H1 (cell line): ENCODE data around the gene SLC13A2. TPM values are rescaled to one million over a fixed set of nuclear protein-coding genes. Genes with fewer than 3 reads are reported as not detected.

Experiments
- CTCF ChIA-PET: fragments of 300-600 bp; sonication (Branson Sonifier 250); formaldehyde crosslinking; loops from one replicate; lab custom pipeline; 2021; ENCODE audit not compliant: partially characterized antibody; lab: Charles Lee
- POLR2A ChIA-PET: fragments of 300-600 bp; sonication (Branson Sonifier 250); formaldehyde crosslinking; loops from one replicate; lab custom pipeline; 2021; ENCODE audit warnings: inconsistent platforms; ENCODE audit not compliant: partially characterized antibody; lab: Charles Lee
- DNase-seq, 2 experiments: peaks; one replicate each; pipeline versions ENCODE4 v3.0.0 to v3.0.0-alpha.2; 2010 to 2022; ENCODE audit warnings: low spot score in 2 of 2, low read depth in 1 of 2, mixed read lengths in 1 of 2
- FAIRE-seq: peaks from 2 replicates; lab custom pipeline; 2011; peaks lifted over from hg19 to GRCh38; lab: Jason Lieb, UNC
- H2AFZ ChIP-seq: 2 replicates; pipeline ENCODE4 v1.8.1; 2012; ENCODE audit warnings: low read length, inconsistent platforms
- H2AK5ac ChIP-seq: 2 replicates; pipeline ENCODE4 v1.6.1; 2013; ENCODE audit warnings: low read depth, low read length
- H2BK120ac ChIP-seq: replicated peaks from 2 replicates; pipeline ENCODE3; 2013; ENCODE audit warnings: low read depth, low read length, inconsistent platforms
- H2BK12ac ChIP-seq: 2 replicates; pipeline ENCODE4 v1.6.1; 2013; ENCODE audit warnings: low read depth, low read length
- H2BK15ac ChIP-seq: 2 replicates; pipeline ENCODE4 v1.6.1; 2013; ENCODE audit warnings: low read length
- H2BK20ac ChIP-seq: 2 replicates; pipeline ENCODE4 v1.6.1; 2013; ENCODE audit warnings: low read length
- H2BK5ac ChIP-seq: 2 replicates; pipeline ENCODE4 v1.6.1; 2013; ENCODE audit warnings: low read depth, low read length
- H3K14ac ChIP-seq: 2 replicates; pipeline ENCODE4 v1.6.1; 2013; ENCODE audit warnings: inconsistent platforms; ENCODE audit not compliant: insufficient read length
- H3K18ac ChIP-seq: 2 replicates; pipeline ENCODE4 v1.6.1; 2013; ENCODE audit warnings: low read length; ENCODE audit errors: extremely low read depth
- H3K23ac ChIP-seq: 2 replicates; pipeline ENCODE4 v1.6.1; 2013; ENCODE audit warnings: inconsistent platforms; ENCODE audit not compliant: insufficient read length
- H3K23me2 ChIP-seq: 2 replicates; pipeline ENCODE4 v1.6.1; 2013; ENCODE audit warnings: low read depth, low read length
- H3K27ac ChIP-seq: 2 replicates; pipeline ENCODE4 v1.6.1; 2011; ENCODE audit warnings: low read depth, low read length, inconsistent platforms
- H3K27me3 ChIP-seq, 4 experiments: replicated peaks in 1 of 4; 1 replicate in 1 of 4; 2 replicates in 3 of 4; pipeline versions ENCODE4 v1.6.1 to v1.8.1; 2011 to 2013; ENCODE audit warnings: low read length in 3 of 4, mild to moderate bottlenecking in 3 of 4, inconsistent platforms in 2 of 4, mixed read lengths in 2 of 4, moderate library complexity in 1 of 4; ENCODE audit not compliant: control insufficient read depth in 3 of 4, insufficient read depth in 3 of 4; ENCODE audit errors: extremely low read depth in 1 of 4
- H3K36me3 ChIP-seq, 4 experiments: 2 replicates each; pipeline versions ENCODE4 v1.6.1 to v1.8.1; 2011 to 2013; ENCODE audit warnings: mild to moderate bottlenecking in 4 of 4, low read length in 3 of 4, moderate library complexity in 2 of 4, control low read depth in 1 of 4, inconsistent platforms in 1 of 4; ENCODE audit not compliant: insufficient read depth in 4 of 4, control insufficient read depth in 2 of 4
- H3K4ac ChIP-seq: replicated peaks from 2 replicates; pipeline ENCODE3; 2013; ENCODE audit warnings: low read length, low read depth, mixed read lengths, inconsistent platforms; ENCODE audit not compliant: insufficient read length
- H3K4me1 ChIP-seq, 4 experiments: replicated peaks in 1 of 4; 1 replicate in 1 of 4; 2 replicates in 3 of 4; pipeline versions ENCODE4 v1.6.1 to v1.8.1; 2011 to 2013; ENCODE audit warnings: low read length in 3 of 4, inconsistent platforms in 2 of 4, mixed read lengths in 1 of 4; ENCODE audit not compliant: insufficient read depth in 4 of 4, control insufficient read depth in 3 of 4
- H3K4me2 ChIP-seq, 2 experiments: 2 replicates each; pipeline versions ENCODE4 v1.6.1 to v1.8.1; 2011 to 2013; ENCODE audit warnings: low read depth in 2 of 2, low read length in 2 of 2, control low read depth in 1 of 2, inconsistent platforms in 1 of 2, mild to moderate bottlenecking in 1 of 2; ENCODE audit not compliant: insufficient read depth in 1 of 2
- H3K4me3 ChIP-seq, 4 experiments: fragments of 200-600, 300-600 bp in 1 of 4; sonication (generic), shearing (Covaris generic), sonication (Bioruptor Twin) in 1 of 4; 2 replicates each; pipeline versions ENCODE4 v1.5.1 to v1.8.1; 2011 to 2016; ENCODE audit warnings: low read length in 4 of 4, low read depth in 3 of 4, control low read depth in 2 of 4, inconsistent platforms in 2 of 4, mild to moderate bottlenecking in 2 of 4, mixed read lengths in 1 of 4, moderate library complexity in 1 of 4; ENCODE audit not compliant: insufficient read depth in 2 of 4; ENCODE audit errors: extremely low read depth in 1 of 4
- H3K56ac ChIP-seq: replicated peaks from 2 replicates; pipeline ENCODE3; 2013; ENCODE audit warnings: low read depth, mild to moderate bottlenecking, mixed read lengths, low read length, inconsistent platforms; ENCODE audit not compliant: insufficient read length
- H3K79me1 ChIP-seq: 2 replicates; pipeline ENCODE4 v1.6.1; 2013; ENCODE audit warnings: low read depth, low read length, control low read depth
- H3K79me2 ChIP-seq, 2 experiments: 2 replicates each; pipeline versions ENCODE4 v1.6.1 to v1.8.1; 2012 to 2013; ENCODE audit warnings: low read length in 2 of 2, mild to moderate bottlenecking in 2 of 2, inconsistent platforms in 1 of 2; ENCODE audit not compliant: insufficient read depth in 2 of 2, control insufficient read depth in 1 of 2
- H3K9ac ChIP-seq, 4 experiments: replicated peaks in 1 of 4; 1 replicate in 1 of 4; 2 replicates in 3 of 4; pipeline versions ENCODE4 v1.6.1 to v1.8.1; 2011 to 2013; ENCODE audit warnings: low read depth in 3 of 4, low read length in 3 of 4, control low read depth in 2 of 4, mild to moderate bottlenecking in 2 of 4, moderate library complexity in 2 of 4, inconsistent platforms in 1 of 4; ENCODE audit errors: extremely low read depth in 1 of 4
- H3K9me3 ChIP-seq, 2 experiments: 2 replicates each; pipeline versions ENCODE4 v1.6.1 to v1.8.1; 2012 to 2013; ENCODE audit warnings: mild to moderate bottlenecking in 2 of 2, moderate library complexity in 2 of 2, control low read depth in 1 of 2, inconsistent platforms in 1 of 2, low read depth in 1 of 2, low read length in 1 of 2, mixed read lengths in 1 of 2; ENCODE audit not compliant: insufficient read depth in 2 of 2
- H4K20me1 ChIP-seq, 2 experiments: replicated peaks in 1 of 2; 2 replicates each; pipeline versions ENCODE3 to v1.8.1; 2011 to 2013; ENCODE audit warnings: inconsistent platforms in 2 of 2, low read length in 2 of 2, mild to moderate bottlenecking in 1 of 2; ENCODE audit not compliant: insufficient read depth in 2 of 2, control insufficient read depth in 1 of 2
- H4K5ac ChIP-seq: 2 replicates; pipeline ENCODE4 v1.6.1; 2013; ENCODE audit warnings: low read length, low read depth, mixed read lengths, inconsistent platforms; ENCODE audit not compliant: insufficient read length
- H4K8ac ChIP-seq: 2 replicates; pipeline ENCODE4 v1.8.0; 2013; ENCODE audit warnings: mild to moderate bottlenecking, moderate library complexity, low read length, inconsistent platforms; ENCODE audit not compliant: insufficient read depth; ENCODE audit errors: extremely low read depth
- H4K91ac ChIP-seq: replicated peaks from 2 replicates; pipeline ENCODE3; 2013; ENCODE audit warnings: low read length, mixed read lengths, inconsistent platforms; ENCODE audit not compliant: insufficient read length
- CBX5 ChIP-seq: fragments of 300-800, 300-1000 bp; sonication (generic); IDR thresholded peaks from 2 replicates; pipeline ENCODE4 v1.7.1; 2016; ENCODE audit warnings: antibody characterized with exemption, low read length, low read depth
- GTF2F1 ChIP-seq: IDR thresholded peaks from 2 replicates; pipeline ENCODE4 v1.6.1; 2012; ENCODE audit warnings: low read depth, low read length, improper control_type of control experiment, borderline replicate concordance
- KDM1A ChIP-seq: fragments of 200-600, 300-600 bp; sonication (generic); IDR thresholded peaks from 2 replicates; pipeline ENCODE4 v1.7.1; 2016; ENCODE audit warnings: mild to moderate bottlenecking, low read length, borderline replicate concordance
- KDM5A ChIP-seq: fragments of 200-600 bp; IDR thresholded peaks from 2 replicates; pipeline ENCODE4 v1.7.1; 2012; ENCODE audit warnings: mild to moderate bottlenecking, low read length, inconsistent platforms, mixed read lengths
- PHF8 ChIP-seq: fragments of 200-600 bp; sonication (generic); conservative IDR thresholded peaks from 2 replicates; pipeline ENCODE4 v1.7.1; 2012; ENCODE audit warnings: low read depth, mild to moderate bottlenecking, inconsistent platforms, low read length, moderate library complexity
- SP1 ChIP-seq: IDR thresholded peaks from 2 replicates; pipeline ENCODE4 v1.6.1; 2011; ENCODE audit warnings: low read depth, low read length
- WGBS, 2 experiments: shearing (Covaris generic) in 1 of 2; methylation state at CpG; one replicate each; pipeline versions ENCODE4 v1.1.6 to v1.1.7; 2013 to 2015; ENCODE audit warnings: low lambda C conversion rate in 2 of 2, mixed read lengths in 2 of 2, inconsistent platforms in 1 of 2, low coverage in 1 of 2, missing lambda C conversion rate in 1 of 2; ENCODE audit not compliant: insufficient replicate concordance in 2 of 2, insufficient coverage in 1 of 2, insufficient read length in 1 of 2; ENCODE audit errors: extremely low coverage in 1 of 2, missing lambda C conversion rate in 1 of 2; 5-methylcytosine and 5-hydroxymethylcytosine counted together
- polyA plus RNA-seq, 7 experiments: library from polyadenylated mRNA; depleted of rRNA in 3 of 7; stranded (reverse) in 5 of 7; unstranded in 2 of 7; fragments of >200 nt in 5 of 7; fragments of 200-250 nt in 2 of 7; gene quantifications; 1 replicate in 5 of 7; 2 replicates in 1 of 7; 4 replicates in 1 of 7; pipeline versions ENCODE4 v1.2.1 to v1.2.3, GENCODE V29; 2011 to 2013; ENCODE audit warnings: missing spikeins in 2 of 7, mixed read lengths in 2 of 7
- total RNA-seq: library from RNA; stranded (reverse); fragmentation: NEBNext Ultra II Directional; extraction: Animal tissue kit (Norgen Biotek cat#: 25700); gene quantifications from 2 replicates; pipeline ENCODE4 v1.2.1, GENCODE V29; 2021

SLC13A2 gene
- total and polyA plus RNA-seq, 2 of the 8 experiments (the other 6 are each of a cell fraction or from before 2014, with no cell fraction given) = not detected

DNA sequence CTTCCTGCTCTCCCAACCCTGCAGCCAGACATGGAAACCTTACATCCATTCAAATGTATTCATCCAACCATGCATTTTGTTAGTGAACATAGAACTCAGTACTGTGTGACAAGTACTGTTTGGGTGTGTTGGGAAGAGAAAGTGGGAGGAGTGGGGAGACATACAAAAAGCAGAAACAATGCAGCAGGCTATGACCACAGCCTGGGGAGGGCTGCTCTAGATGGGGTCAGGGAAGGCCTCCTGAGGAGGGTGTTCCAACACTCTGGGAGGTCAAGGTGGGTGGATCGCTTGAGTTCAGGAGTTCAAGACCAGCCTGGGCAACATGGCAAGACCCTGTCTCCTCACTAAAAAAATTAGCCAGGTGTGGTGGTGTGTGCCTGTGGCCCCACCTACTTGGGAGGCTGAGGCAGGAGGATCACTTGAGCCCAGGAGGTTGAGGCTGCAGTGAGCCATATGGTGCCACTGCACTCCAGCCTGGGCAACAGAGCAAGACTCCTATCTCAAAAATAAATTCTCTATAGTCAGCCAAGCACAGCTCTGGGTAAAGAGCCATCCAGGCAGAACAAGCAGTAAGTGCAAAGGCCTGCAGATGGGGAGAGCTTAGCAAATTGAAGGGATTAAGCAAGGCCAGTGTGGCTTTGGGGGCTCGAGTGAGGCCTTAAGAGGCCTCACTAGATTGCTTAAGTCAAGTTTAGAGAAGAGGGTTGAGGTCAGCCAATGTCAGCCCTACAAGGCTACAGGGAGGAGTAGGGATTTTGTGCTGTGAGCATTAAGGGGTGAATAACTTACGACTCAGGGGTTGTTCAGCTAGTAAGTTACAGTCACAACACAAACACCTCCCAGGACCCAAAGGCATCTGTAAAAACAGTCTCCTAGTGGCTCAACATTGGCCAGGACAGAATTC, 5.5 kb downstream of the SLC13A2 start:
- H4K8ac ChIP-seq = no peak overlapping the region
- H3K27me3 ChIP-seq = peaks cover 0 to 3% (median under 1%) of the 10 kb centered on the region in 4 experiments; a peak in 1 of 7 replicates
- no peak overlapping the region for H3K4me2 ChIP-seq
- peaks cover 0 to 12% (median 6%) of the 10 kb centered on the region in 4 experiments; a peak in 6 of 7 replicates for H3K4me1 ChIP-seq
- no peak overlapping the region for H2BK15ac ChIP-seq
- H4K5ac ChIP-seq = no peak overlapping the region
- H4K91ac ChIP-seq = no peak overlapping the region
- TF ChIP-seq SP1 (no peak), CBX5 (no peak), PHF8 (no peak), KDM5A (no peak), KDM1A (no peak), GTF2F1 (no peak)
- DNase-seq = no peak
- no peak overlapping the region for H3K56ac ChIP-seq
- H3K14ac ChIP-seq = no peak overlapping the region
- no peak overlapping the region for H3K9ac ChIP-seq
- H3K23me2 ChIP-seq = no peaks in the 10 kb centered on the region
- H3K18ac ChIP-seq = no peak overlapping the region
- no peak overlapping the region for H2BK12ac ChIP-seq
- no peak for FAIRE-seq
- no peak overlapping the region for H3K27ac ChIP-seq
- no peak overlapping the region for H2BK120ac ChIP-seq
- 88% methylated on average over 3 of the region's 3 CpGs; no CpG with 5 or more reads in 1 of the 2 experiments for WGBS, 2 experiments
- no peaks in the 10 kb centered on the region for H3K9me3 ChIP-seq
- ChIA-PET POLR2A (interaction anchor here (1.3 kb wide), 1 partner anchor 62 kb away, joined by 3 read pairs; no protein-coding TSS in a partner anchor), CTCF (interaction anchor here (0.7 to 2.4 kb wide), 6 partner anchors 13 to 69 kb away, joined by 3 to 9 read pairs (median 4); no protein-coding TSS in a partner anchor)
- H3K79me1 ChIP-seq = no peaks in the 10 kb centered on the region
- H2BK5ac ChIP-seq = no peak overlapping the region
- no peaks in the 10 kb centered on the region for H4K20me1 ChIP-seq
- H2AK5ac ChIP-seq = no peak overlapping the region
- H3K36me3 ChIP-seq = no peaks in the 10 kb centered on the region
- H3K4ac ChIP-seq = no peak overlapping the region
- no peak overlapping the region for H3K4me3 ChIP-seq
- no peak overlapping the region for H2AFZ ChIP-seq
- no peaks in the 10 kb centered on the region for H3K79me2 ChIP-seq
- H3K23ac ChIP-seq = no peak overlapping the region
- no peak overlapping the region for H2BK20ac ChIP-seq
